ENCODE results near the gene TTC34. TPM values are rescaled to one million over a fixed set of nuclear protein-coding genes. Genes with fewer than 3 reads are reported as not detected.

The TTC34 gene
- total RNA-seq, 1 donor from 2014 or later, result 0.09 TPM

DNA sequence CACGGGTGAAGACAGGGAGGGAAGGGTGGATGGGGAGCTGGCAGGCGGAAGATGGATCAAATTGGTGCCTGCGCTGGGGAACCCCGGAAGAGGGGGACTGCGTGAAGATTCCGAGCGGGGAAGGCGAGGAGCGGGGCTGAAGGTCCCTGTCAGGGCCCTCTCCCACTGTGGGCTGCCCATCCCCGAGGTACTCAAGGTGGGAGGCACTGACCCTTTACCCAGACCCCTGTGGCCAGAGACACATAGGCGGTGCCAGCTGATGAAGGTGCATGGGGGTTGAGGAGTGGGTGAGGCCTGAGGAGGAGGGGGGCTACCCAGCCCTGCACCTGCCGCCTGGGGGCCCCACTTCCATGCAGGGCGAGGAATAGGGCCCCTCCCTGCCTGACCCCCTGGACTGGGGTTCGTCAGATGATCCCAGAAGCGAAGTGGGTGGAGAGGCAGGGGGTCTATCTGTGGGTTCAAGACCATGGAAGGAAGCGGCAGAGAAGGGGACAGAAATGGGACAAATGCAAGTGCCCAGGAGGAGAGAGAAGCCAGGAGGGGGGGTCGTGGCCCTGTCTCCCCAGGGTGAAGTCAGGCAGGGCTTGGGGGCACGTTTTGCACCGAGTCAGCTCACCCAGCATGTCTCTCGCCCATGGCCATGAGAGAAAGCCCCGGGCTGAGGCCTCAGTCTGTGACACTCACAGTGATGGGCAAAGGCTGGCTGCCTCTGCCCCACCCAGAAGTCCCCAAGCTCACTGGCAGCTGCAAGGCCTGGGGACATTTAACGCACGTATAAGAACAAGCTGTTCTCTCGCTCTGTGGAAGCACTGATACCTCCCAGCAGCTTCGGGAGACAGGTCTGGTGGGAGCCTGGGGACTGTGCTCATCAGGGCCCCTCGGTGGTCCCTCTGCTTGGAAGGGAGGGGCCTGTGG, 161.6 kb downstream of the TTC34 start:
- peaks cover 15% of the 10 kb centered on the region for H3K27me3 Mint-ChIP-seq (ENCODE audit: insufficient read depth, low read depth)
- peak overlapping the region; percentile 48 for H3K4me3 Mint-ChIP-seq
- peaks cover 55% of the 10 kb centered on the region for H3K27me3 ChIP-seq
- no peak overlapping the region for H3K4me2 ChIP-seq
- no peak overlapping the region for H3K27ac ChIP-seq
- no peaks in the 10 kb centered on the region for H3K36me3 ChIP-seq
- peaks cover 2% of the 10 kb centered on the region for H3F3A ChIP-seq (ENCODE audit: low read depth)
- no peaks in the 10 kb centered on the region for H3K9me3 ChIP-seq (ENCODE audit: low read depth)
- TF ChIP-seq, protein P1, sequence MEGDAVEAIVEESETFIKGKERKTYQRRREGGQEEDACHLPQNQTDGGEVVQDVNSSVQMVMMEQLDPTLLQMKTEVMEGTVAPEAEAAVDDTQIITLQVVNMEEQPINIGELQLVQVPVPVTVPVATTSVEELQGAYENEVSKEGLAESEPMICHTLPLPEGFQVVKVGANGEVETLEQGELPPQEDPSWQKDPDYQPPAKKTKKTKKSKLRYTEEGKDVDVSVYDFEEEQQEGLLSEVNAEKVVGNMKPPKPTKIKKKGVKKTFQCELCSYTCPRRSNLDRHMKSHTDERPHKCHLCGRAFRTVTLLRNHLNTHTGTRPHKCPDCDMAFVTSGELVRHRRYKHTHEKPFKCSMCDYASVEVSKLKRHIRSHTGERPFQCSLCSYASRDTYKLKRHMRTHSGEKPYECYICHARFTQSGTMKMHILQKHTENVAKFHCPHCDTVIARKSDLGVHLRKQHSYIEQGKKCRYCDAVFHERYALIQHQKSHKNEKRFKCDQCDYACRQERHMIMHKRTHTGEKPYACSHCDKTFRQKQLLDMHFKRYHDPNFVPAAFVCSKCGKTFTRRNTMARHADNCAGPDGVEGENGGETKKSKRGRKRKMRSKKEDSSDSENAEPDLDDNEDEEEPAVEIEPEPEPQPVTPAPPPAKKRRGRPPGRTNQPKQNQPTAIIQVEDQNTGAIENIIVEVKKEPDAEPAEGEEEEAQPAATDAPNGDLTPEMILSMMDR (IDR thresholded peaks at IDR 0.05), result no peak
- TF ChIP-seq EZH2 (IDR thresholded peaks at IDR 0.05) (no peak), EZH2phosphoT487 (IDR thresholded peaks at IDR 0.05) (no peak)
- H3K27ac Mint-ChIP-seq, result no peak overlapping the region
- H3K4me1 Mint-ChIP-seq, result no peaks in the 10 kb centered on the region
- H3K9me3 Mint-ChIP-seq, result peaks cover 5% of the 10 kb centered on the region
- no peak for DNase-seq (ENCODE audit: low spot score)
- peaks cover 11% of the 10 kb centered on the region for H3K4me1 ChIP-seq
- no peak overlapping the region for H2AFZ ChIP-seq (replicated peaks)
- no peak overlapping the region for H3K4me3 ChIP-seq
- H3K79me2 ChIP-seq (ENCODE audit: low read depth), result peaks cover 13% of the 10 kb centered on the region
- no peaks in the 10 kb centered on the region for H3K36me3 Mint-ChIP-seq
- peaks cover 21% of the 10 kb centered on the region for H4K20me1 ChIP-seq (ENCODE audit: low read depth)
- no peak overlapping the region for H3K9ac ChIP-seq

DNA sequence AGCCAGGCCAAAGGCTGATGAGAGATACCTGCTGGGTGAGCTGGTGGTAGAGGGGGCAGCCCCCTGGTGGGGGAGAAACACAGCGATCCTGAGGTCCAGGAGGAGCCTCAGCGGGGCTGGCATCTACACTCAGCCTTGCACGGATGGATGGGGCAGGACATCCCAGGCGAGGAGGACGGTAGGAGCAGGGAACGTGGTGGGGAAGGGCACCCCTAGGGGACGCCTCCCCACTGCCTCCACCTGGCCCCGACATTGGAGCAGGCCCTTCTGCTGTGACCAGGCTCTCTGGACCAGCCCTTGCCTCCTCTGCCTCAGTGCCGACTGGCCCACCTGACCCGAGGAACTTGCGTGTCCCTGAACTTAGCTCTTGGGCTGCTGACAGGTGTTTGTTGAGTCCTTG, 162.3 kb downstream of the TTC34 start:
- Histone ChIP-seq H3K36me3 (no peaks in the 10 kb centered on the region), H3K9ac (no peak overlapping the region), H3K4me3 (no peak overlapping the region), H3K4me1 (peaks cover 11% of the 10 kb centered on the region), H3K27ac (no peak overlapping the region), H3K27me3 (peaks cover 50% of the 10 kb centered on the region), H3K79me2 (ENCODE audit: low read depth) (peaks cover 13% of the 10 kb centered on the region), H3K4me2 (no peak overlapping the region), H3F3A (ENCODE audit: low read depth) (peaks cover 2% of the 10 kb centered on the region), H3K9me3 (ENCODE audit: low read depth) (no peaks in the 10 kb centered on the region), H2AFZ (replicated peaks) (no peak overlapping the region), H4K20me1 (ENCODE audit: low read depth) (peaks cover 21% of the 10 kb centered on the region)
- TF ChIP-seq, protein P1 (IDR thresholded peaks at IDR 0.05), result no peak
- TF ChIP-seq EZH2 (IDR thresholded peaks at IDR 0.05) (no peak), EZH2phosphoT487 (IDR thresholded peaks at IDR 0.05) (no peak)
- no peaks in the 10 kb centered on the region for H3K36me3 Mint-ChIP-seq
- DNase-seq (ENCODE audit: low spot score), result no peak
- peak overlapping the region; percentile 62 for H3K4me3 Mint-ChIP-seq
- H3K27me3 Mint-ChIP-seq (ENCODE audit: insufficient read depth, low read depth), result peaks cover 13% of the 10 kb centered on the region
- peaks cover 5% of the 10 kb centered on the region for H3K9me3 Mint-ChIP-seq
- H3K4me1 Mint-ChIP-seq, result no peaks in the 10 kb centered on the region
- no peak overlapping the region for H3K27ac Mint-ChIP-seq

DNA sequence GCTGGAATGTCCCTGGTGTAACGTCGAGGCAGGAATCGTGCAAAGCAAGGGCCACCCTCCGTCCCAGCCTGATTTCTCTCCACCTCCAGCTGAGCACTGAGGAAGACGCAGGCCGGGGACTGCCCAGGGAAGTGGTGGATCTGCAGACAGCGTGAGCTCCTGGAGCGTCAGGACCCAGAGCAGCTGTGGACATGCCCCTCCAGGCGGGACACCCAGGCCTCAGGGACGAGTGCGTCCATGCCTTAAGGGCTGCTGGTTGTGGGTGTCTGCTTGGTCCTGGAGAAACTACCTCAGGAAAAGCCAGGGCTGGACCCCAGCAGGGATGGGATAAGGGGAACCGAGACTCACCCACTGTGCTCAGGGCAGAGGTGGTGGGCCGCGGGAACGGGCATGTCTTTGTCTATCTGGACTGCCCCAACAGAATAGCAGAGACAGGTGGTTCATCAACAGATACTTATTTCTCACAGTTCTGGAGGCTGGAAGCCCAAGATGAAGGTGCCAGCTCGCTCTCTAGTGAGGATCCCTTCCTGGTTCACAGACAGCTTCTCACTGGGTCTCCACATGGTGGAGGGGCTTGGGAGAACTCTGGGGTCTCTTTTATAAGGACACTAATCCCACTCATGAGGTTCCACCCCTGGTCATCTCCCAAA, 162.9 kb downstream of the TTC34 start:
- no peak overlapping the region for H3K27ac ChIP-seq
- H3K27ac Mint-ChIP-seq, result no peak overlapping the region
- peaks cover 11% of the 10 kb centered on the region for H3K4me1 ChIP-seq
- H2AFZ ChIP-seq (replicated peaks), result no peak overlapping the region
- peaks cover 13% of the 10 kb centered on the region for H3K79me2 ChIP-seq (ENCODE audit: low read depth)
- H3F3A ChIP-seq (ENCODE audit: low read depth), result peaks cover 2% of the 10 kb centered on the region
- no peaks in the 10 kb centered on the region for H3K9me3 ChIP-seq (ENCODE audit: low read depth)
- H3K4me3 ChIP-seq, result no peak overlapping the region
- no peak for DNase-seq (ENCODE audit: low spot score)
- H3K9ac ChIP-seq, result no peak overlapping the region
- TF ChIP-seq, protein P1 (IDR thresholded peaks at IDR 0.05), result no peak
- no peak for TF ChIP-seq EZH2 (IDR thresholded peaks at IDR 0.05)
- TF ChIP-seq EZH2phosphoT487 (IDR thresholded peaks at IDR 0.05), result no peak
- H3K4me2 ChIP-seq, result no peak overlapping the region
- peaks cover 5% of the 10 kb centered on the region for H3K9me3 Mint-ChIP-seq
- peak overlapping the region; percentile 62 for H3K4me3 Mint-ChIP-seq
- no peaks in the 10 kb centered on the region for H3K36me3 ChIP-seq
- peaks cover 21% of the 10 kb centered on the region for H4K20me1 ChIP-seq (ENCODE audit: low read depth)
- H3K36me3 Mint-ChIP-seq, result no peaks in the 10 kb centered on the region
- H3K27me3 ChIP-seq, result peaks cover 43% of the 10 kb centered on the region
- no peaks in the 10 kb centered on the region for H3K4me1 Mint-ChIP-seq
- peaks cover 12% of the 10 kb centered on the region for H3K27me3 Mint-ChIP-seq (ENCODE audit: insufficient read depth, low read depth)

All from neural progenitor cell (in vitro differentiated cells).